GM12801 (cell line): ENCODE measurements around the gene GARNL3.

Source experiments
- TF ChIP-seq, protein P1 (sequence below): IDR thresholded peaks from one replicate; pipeline ENCODE4 v1.5.1; 2011; ENCODE audit warnings: control low read depth; ENCODE audit not compliant: insufficient read length; ENCODE audit errors: extremely low read depth

Gene GARNL3

DNA sequence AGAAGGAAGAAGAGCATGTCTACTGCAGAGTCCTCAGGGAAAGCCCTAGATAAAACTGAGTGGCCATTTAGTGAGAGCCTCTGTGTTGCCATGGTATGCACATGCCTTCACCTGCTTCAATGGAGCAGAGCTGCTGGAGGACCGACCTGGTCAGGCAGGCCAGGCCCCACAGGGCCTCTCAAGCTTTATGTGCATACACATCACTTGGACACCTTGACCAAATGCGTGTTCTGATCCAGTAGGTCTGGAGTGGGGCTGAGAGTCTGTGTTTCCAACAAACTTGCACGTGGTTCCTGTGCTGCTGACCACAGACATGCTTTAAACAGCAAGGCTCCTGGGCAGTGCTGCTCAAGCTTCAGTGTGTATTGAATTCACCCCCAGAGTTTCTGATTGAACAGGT lies 81.0 kb downstream of the GARNL3 start:
- TF ChIP-seq, protein P1, sequence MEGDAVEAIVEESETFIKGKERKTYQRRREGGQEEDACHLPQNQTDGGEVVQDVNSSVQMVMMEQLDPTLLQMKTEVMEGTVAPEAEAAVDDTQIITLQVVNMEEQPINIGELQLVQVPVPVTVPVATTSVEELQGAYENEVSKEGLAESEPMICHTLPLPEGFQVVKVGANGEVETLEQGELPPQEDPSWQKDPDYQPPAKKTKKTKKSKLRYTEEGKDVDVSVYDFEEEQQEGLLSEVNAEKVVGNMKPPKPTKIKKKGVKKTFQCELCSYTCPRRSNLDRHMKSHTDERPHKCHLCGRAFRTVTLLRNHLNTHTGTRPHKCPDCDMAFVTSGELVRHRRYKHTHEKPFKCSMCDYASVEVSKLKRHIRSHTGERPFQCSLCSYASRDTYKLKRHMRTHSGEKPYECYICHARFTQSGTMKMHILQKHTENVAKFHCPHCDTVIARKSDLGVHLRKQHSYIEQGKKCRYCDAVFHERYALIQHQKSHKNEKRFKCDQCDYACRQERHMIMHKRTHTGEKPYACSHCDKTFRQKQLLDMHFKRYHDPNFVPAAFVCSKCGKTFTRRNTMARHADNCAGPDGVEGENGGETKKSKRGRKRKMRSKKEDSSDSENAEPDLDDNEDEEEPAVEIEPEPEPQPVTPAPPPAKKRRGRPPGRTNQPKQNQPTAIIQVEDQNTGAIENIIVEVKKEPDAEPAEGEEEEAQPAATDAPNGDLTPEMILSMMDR = no peak

- TF ChIP-seq, protein P1 = no peak
These were observed 82.0 kb downstream of the GARNL3 start for GRCh38 chr9:127346584-127346983.

DNA sequence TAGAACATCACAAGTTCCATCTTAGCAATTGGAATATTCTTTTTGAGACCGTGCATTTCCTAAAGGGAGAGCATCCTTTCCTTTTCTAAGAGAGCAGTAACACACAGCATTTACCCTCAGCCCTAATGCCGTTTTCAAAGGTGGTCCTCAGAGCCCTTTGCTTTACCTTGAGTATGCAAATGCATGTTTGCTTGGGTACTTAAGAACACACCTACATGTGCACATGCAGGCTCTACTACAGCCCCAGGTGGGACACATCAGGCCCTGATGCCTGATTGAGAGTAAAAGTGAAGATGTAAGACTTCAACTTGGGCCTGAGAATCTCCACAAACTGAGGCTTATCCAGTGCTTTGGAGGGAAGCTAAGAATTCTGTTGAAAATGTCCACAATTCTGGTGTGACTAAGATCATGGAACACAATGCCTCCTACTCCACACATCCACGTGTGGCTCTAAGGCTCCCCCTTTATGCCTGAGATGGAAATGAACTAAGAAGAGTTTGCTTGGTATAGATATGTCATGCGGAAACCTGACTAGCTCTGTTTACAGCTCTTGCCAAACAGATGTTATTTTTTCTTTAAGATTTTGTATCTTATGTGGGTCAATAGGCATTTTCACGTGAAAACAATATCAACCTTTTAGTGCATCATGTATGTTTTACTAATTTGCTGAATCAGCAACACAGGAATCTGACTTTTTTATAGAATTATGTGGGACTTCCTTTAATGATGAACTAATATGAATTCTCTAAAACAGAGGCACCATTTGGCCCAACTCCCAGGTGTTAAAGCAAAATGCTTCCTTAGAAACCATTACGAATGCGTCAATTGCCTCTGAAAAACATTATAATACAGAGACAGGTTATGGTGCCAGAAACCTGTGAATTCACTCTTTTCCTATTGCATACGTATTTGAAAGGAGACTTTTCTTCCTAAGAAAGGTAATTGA lies 83.5 kb downstream of the GARNL3 start:
- TF ChIP-seq, protein P1 = no peak

DNA sequence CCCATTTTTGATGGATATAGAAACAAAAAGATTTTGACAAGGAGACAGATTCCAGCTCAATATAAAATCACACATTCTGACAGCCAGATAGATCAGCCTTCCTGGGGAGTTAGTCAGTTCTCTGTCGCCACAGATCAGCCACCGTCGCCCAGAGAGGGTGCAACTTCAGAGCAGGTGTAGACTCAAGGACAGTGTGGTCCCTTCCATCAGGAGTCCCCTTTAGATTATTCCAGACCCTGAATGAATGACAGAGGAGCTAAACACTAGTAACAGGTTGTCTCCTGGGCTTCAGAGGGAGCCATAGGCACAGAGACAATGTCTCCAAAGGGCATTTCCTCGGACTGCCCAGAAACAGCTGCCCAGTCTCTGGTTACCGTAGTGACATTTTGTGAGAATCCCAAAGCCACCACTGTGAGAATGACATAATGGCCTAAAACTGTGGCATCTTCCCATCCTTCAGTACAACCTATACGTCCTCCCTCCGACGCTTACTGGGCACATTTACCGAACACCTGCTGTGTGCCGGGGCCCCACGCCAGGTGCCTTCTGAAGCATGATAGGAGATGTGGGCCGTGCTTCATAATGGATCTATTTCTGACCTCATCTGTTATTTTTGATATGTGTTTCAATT lies 85.0 kb downstream of the GARNL3 start:
- TF ChIP-seq, protein P1 = no peak

DNA sequence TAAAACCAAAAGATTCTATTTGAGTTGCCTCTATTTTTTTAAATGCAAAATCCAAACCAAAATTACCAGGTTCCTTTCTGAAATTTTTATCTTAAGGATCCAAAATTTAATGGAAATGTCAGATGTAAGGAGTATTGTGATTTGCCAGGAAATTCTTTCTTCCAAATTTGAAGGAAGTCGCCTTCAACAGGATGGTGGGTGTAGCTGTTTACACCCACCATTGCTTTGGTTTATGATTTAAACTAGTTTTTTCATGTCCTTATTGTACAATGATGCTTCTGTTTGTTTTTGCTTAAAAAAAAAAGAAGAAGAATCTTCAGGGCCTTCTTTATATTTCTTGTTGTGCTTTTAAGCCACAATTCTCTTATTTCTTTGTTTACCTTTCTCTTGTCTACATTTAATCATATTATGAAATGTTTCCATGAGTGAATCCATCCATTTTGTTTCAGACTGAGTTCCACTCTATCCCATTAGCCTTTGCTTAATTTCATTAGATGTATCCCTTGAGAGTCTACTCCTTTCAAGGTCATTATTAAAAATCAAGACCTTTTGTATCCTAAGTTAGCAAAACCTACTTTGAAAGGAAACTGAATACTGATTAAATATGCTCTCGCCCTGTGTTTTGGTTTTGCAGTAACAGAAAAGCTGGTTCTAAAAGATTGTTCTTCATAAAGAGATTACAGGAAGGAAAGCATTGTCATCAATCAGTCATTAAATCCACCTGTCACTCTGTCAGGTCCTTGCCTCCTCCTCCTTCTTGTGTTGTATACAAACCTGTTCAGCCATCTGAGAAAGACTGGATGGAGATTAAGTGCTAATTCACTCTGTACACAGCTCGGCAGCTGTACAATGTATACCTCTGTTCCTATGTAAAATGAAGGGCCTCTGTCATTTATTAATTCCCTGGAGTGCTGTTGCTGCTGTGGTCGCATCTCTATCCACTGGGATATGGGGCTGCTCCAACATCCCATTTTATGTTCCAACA lies 86.9 kb downstream of the GARNL3 start:
- TF ChIP-seq, protein P1 = no peak

GRCh38 chr9:127353882-127354281 lies 89.3 kb downstream of the GARNL3 start:
- TF ChIP-seq, protein P1 = no peak

DNA sequence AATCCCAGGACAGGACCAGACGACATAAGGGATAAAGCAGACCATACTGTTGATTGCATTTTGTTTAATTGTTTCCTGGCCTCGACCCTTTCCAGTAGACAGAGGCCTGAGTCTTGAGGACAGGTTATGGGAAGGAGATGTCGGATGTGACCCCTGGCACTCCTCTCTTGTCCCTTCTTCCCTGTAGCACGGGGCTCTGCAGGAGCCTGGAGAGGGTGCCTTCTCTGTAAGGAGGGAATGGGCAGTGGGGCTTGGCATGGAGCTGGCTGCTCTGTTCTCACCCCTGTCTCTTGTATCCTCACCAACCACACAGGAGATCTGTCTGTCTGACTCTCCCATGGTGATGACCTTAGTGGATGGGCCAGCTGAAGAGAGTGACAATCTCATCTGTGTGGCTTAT lies 92.3 kb downstream of the GARNL3 start:
- TF ChIP-seq, protein P1 = no peak
